Mesenchymal stem cell (in vitro differentiated cells and primary cell): ENCODE measurements around the gene BICD1. TPM values are rescaled to one million over a fixed set of nuclear protein-coding genes. Genes with fewer than 3 reads are reported as not detected.

Experiments
- DNase-seq: peaks from one replicate; pipeline ENCODE4 v3.0.0-alpha.2; 2013
- H2AFZ ChIP-seq: one replicate; pipeline ENCODE4 v1.6.1; 2013; ENCODE audit warnings: low read depth, mild to moderate bottlenecking, control low read depth, inconsistent platforms, low read length, moderate library complexity
- H2AK5ac ChIP-seq: 2 replicates; pipeline ENCODE4 v1.6.1; 2013; ENCODE audit warnings: low read length, moderate library complexity, mild to moderate bottlenecking, inconsistent platforms; ENCODE audit not compliant: severe bottlenecking
- H2BK120ac ChIP-seq: one replicate; pipeline ENCODE4 v1.6.1; 2013; ENCODE audit warnings: low read depth, mild to moderate bottlenecking, inconsistent platforms, low read length, moderate library complexity
- H2BK12ac ChIP-seq, 2 experiments: one replicate each; pipeline ENCODE4 v1.6.1; 2013; ENCODE audit warnings: inconsistent platforms in 2 of 2, low read length in 2 of 2, mild to moderate bottlenecking in 2 of 2, moderate library complexity in 2 of 2, control low read depth in 1 of 2
- H2BK15ac ChIP-seq: one replicate; pipeline ENCODE4 v1.6.1; 2013; ENCODE audit warnings: mild to moderate bottlenecking, low read depth, inconsistent platforms; ENCODE audit not compliant: poor library complexity, severe bottlenecking
- H2BK5ac ChIP-seq: 2 replicates; pipeline ENCODE4 v1.6.1; 2013; ENCODE audit warnings: low read depth, mild to moderate bottlenecking, low read length, control low read depth, inconsistent platforms; ENCODE audit not compliant: poor library complexity, severe bottlenecking
- H3K14ac ChIP-seq, 2 experiments: one replicate each; pipeline ENCODE4 v1.6.1; 2013; ENCODE audit warnings: inconsistent platforms in 2 of 2, low read length in 2 of 2, control low read depth in 1 of 2, mild to moderate bottlenecking in 1 of 2, moderate library complexity in 1 of 2
- H3K18ac ChIP-seq, 2 experiments: one replicate each; pipeline ENCODE4 v1.6.1; 2013; ENCODE audit warnings: inconsistent platforms in 2 of 2, low read length in 2 of 2, control low read depth in 1 of 2, low read depth in 1 of 2, mild to moderate bottlenecking in 1 of 2
- H3K23ac ChIP-seq, 2 experiments: one replicate each; pipeline ENCODE4 v1.6.1; 2013; ENCODE audit warnings: inconsistent platforms in 2 of 2, low read length in 2 of 2, mild to moderate bottlenecking in 2 of 2, moderate library complexity in 2 of 2, control low read depth in 1 of 2
- H3K27ac ChIP-seq: 2 replicates; pipeline ENCODE4 v1.5.1; 2013; ENCODE audit warnings: mild to moderate bottlenecking, moderate library complexity, low read length, control low read depth, inconsistent platforms; ENCODE audit not compliant: poor library complexity, severe bottlenecking
- H3K27me3 ChIP-seq, 2 experiments: 2 replicates each; pipeline versions ENCODE4 v1.6.1 to v1.7.0; 2013; ENCODE audit warnings: low read length in 2 of 2, mild to moderate bottlenecking in 2 of 2, moderate library complexity in 2 of 2, control low read depth in 1 of 2, inconsistent platforms in 1 of 2; ENCODE audit not compliant: control insufficient read depth in 1 of 2, insufficient read depth in 1 of 2
- H3K36me3 ChIP-seq, 2 experiments: 2 replicates each; pipeline versions ENCODE4 v1.6.1 to v1.7.0; 2013; ENCODE audit warnings: low read length in 2 of 2, control low read depth in 1 of 2, inconsistent platforms in 1 of 2, low read depth in 1 of 2, mild to moderate bottlenecking in 1 of 2; ENCODE audit not compliant: insufficient read depth in 2 of 2, control insufficient read depth in 1 of 2
- H3K4ac ChIP-seq, 2 experiments: one replicate each; pipeline ENCODE4 v1.6.1; 2013; ENCODE audit warnings: inconsistent platforms in 2 of 2, low read length in 2 of 2, mild to moderate bottlenecking in 2 of 2, moderate library complexity in 2 of 2, control low read depth in 1 of 2, low read depth in 1 of 2
- H3K4me1 ChIP-seq: 2 replicates; pipeline ENCODE4 v1.6.1; 2013; ENCODE audit warnings: low read depth, low read length, control low read depth; ENCODE audit not compliant: control insufficient read depth, insufficient read depth
- H3K4me2 ChIP-seq: 2 replicates; pipeline ENCODE4 v1.6.1; 2013; ENCODE audit warnings: low read length, mild to moderate bottlenecking, inconsistent platforms; ENCODE audit not compliant: poor library complexity, severe bottlenecking
- H3K4me3 ChIP-seq, 2 experiments: 2 replicates each; pipeline versions ENCODE4 v1.5.1 to v1.7.0; 2013; ENCODE audit warnings: low read length in 2 of 2, mild to moderate bottlenecking in 2 of 2, control low read depth in 1 of 2, low read depth in 1 of 2; ENCODE audit not compliant: insufficient read depth in 1 of 2
- H3K79me1 ChIP-seq: replicated peaks from 2 replicates; pipeline ENCODE4 v1.6.1; 2013; ENCODE audit warnings: mild to moderate bottlenecking, control low read depth, low read length, inconsistent platforms; ENCODE audit not compliant: poor library complexity, severe bottlenecking
- H3K9ac ChIP-seq: 2 replicates; pipeline ENCODE4 v1.7.0; 2013; ENCODE audit warnings: mild to moderate bottlenecking, low read length, moderate library complexity
- H3K9me3 ChIP-seq: 2 replicates; pipeline ENCODE4 v1.7.0; 2013; ENCODE audit warnings: mild to moderate bottlenecking, low read length; ENCODE audit not compliant: control insufficient read depth
- H4K8ac ChIP-seq: one replicate; pipeline ENCODE4 v1.6.1; 2013; ENCODE audit warnings: inconsistent platforms, mild to moderate bottlenecking, low read length, moderate library complexity
- H4K91ac ChIP-seq: one replicate; pipeline ENCODE4 v1.6.1; 2013; ENCODE audit warnings: mild to moderate bottlenecking, low read length, inconsistent platforms
- WGBS: methylation state at CpG from one replicate; pipeline ENCODE4 v1.1.7; 2013; ENCODE audit warnings: mixed read lengths; 5-methylcytosine and 5-hydroxymethylcytosine counted together
- small RNA-seq: library from polyadenylated mRNA; stranded (forward); fragments of <200 nt; extraction: miRNeasy Mini kit (QIAGEN cat#:217004); gene quantifications from one replicate; pipeline ENCODE3, GENCODE V24; 2013; ENCODE audit warnings: low read depth

The BICD1 gene

GRCh38 chr12:32423559-32423958 is 316.9 kb downstream of the BICD1 start:
- Histone ChIP-seq H3K27me3 (no peaks in the 10 kb centered on the region), H3K4me1 (peaks cover 10% of the 10 kb centered on the region), H3K4me3 (no peak overlapping the region), H3K27ac (no peak overlapping the region), H3K23ac (no peak overlapping the region), H4K91ac (no peak overlapping the region), H3K18ac (no peak overlapping the region), H2AFZ (no peak overlapping the region), H4K8ac (no peak overlapping the region), H3K4me2 (no peak overlapping the region), H2AK5ac (no peak overlapping the region), H3K9me3 (peaks cover 2% of the 10 kb centered on the region), H3K79me1 (peaks cover 20% of the 10 kb centered on the region), H2BK120ac (no peak overlapping the region), H3K9ac (no peak overlapping the region), H3K4ac (no peak overlapping the region), H2BK15ac (no peak overlapping the region), H2BK5ac (no peak overlapping the region), H3K36me3 (no peaks in the 10 kb centered on the region), H2BK12ac (no peak overlapping the region), H3K14ac (no peak overlapping the region)
- DNase-seq = no peak

GRCh38 chr12:32431025-32431424 is 324.4 kb downstream of the BICD1 start:
- no peak overlapping the region for H2BK12ac ChIP-seq

More at GRCh38 chr12:32431025-32431424, 324.4 kb downstream of the BICD1 start:
- Histone ChIP-seq H3K4me3 (no peak overlapping the region), H3K14ac (no peak overlapping the region), H4K91ac (no peak overlapping the region), H3K4ac (no peak overlapping the region), H2BK5ac (no peak overlapping the region), H3K36me3 (peaks cover 0 to 4% of the 10 kb centered on the region in 2 experiments), H3K27me3 (peaks cover 0 to 6% of the 10 kb centered on the region in 2 experiments), H3K4me2 (no peak overlapping the region), H3K18ac (no peak overlapping the region), H2AFZ (no peak overlapping the region), H3K9ac (no peak overlapping the region), H3K4me1 (no peaks in the 10 kb centered on the region), H2BK120ac (no peak overlapping the region), H2AK5ac (no peak overlapping the region), H3K23ac (no peak overlapping the region), H4K8ac (no peak overlapping the region), H2BK15ac (no peak overlapping the region), H3K9me3 (peaks cover 9% of the 10 kb centered on the region), H3K79me1 (peaks cover 4% of the 10 kb centered on the region), H3K27ac (no peak overlapping the region)
- 83% methylated on average over 6 of the region's 6 CpGs for WGBS
- DNase-seq = no peak

Small RNAs within 50 kb of the gene (small RNA-seq; reads per million reads assigned to genes)
- gene AC048344.2 (not detected), gene AC048344.3 (not detected), gene RF00019 (not detected)
